ENCODE data around the gene CDK17. TPM values are rescaled to one million over a fixed set of nuclear protein-coding genes. Genes with fewer than 3 reads are reported as not detected.
"Not testable (repeated sequence)": the region's sequence is repeated elsewhere in the genome, so short reads cannot be mapped to it uniquely, and the experiment has no call there.

Gene CDK17
- total and polyA plus RNA-seq, 4 donors = 13.7 to 130 (median 29.1) TPM

DNA sequence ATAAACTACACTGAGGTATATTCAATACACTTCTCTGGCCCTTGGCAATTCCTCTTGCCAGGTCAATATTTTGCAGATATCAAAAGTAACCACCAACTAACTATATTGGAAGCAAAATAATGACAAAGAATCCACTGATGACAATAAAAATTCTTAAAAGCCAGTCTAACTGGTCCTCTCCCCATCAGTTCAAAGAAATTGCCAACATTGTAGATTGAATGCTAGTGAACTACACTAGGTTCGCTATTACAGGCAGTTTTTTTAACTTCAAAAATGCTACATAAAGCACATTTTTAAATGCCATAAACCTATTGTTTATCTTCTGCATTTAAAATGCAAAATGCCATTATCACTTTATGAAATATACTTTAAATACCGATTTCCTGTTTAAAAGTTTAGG, 4.0 kb downstream of the CDK17 start:
- ATAC-seq (ENCODE audit: insufficient read depth, low FRiP score) = no peak
- Histone ChIP-seq H3K27ac (ENCODE audit: low read depth in 1 of 2, low read length in 1 of 2) (no peak overlapping the region), H3K9ac (ENCODE audit: insufficient read depth in 1 of 2, low read length in 2 of 2) (no peak overlapping the region), H3K4me1 (ENCODE audit: control insufficient read depth in 5 of 5, insufficient read depth in 5 of 5, low read length in 5 of 5) (peaks cover 0 to 17% (median 8%) of the 10 kb centered on the region in 5 donors), H3K4me3 (no peak overlapping the region), H3K9me3 (ENCODE audit: control insufficient read depth in 4 of 4, insufficient read depth in 3 of 4, low read length in 3 of 4) (no peaks in the 10 kb centered on the region), H3K27me3 (ENCODE audit: control insufficient read depth in 3 of 3, insufficient read depth in 3 of 3, low read length in 2 of 3) (no peaks in the 10 kb centered on the region), H3K36me3 (ENCODE audit: control insufficient read depth in 4 of 4, insufficient read depth in 4 of 4, low read length in 4 of 4) (no peaks in the 10 kb centered on the region)
- no peak for DNase-seq
- TF ChIP-seq CTCF (IDR thresholded peaks at IDR 0.05; ENCODE audit: control extremely low read depth, extremely low read depth) = no peak
- 79 to 81% methylated on average over 2 of the region's 2 CpGs for WGBS, 2 donors

DNA sequence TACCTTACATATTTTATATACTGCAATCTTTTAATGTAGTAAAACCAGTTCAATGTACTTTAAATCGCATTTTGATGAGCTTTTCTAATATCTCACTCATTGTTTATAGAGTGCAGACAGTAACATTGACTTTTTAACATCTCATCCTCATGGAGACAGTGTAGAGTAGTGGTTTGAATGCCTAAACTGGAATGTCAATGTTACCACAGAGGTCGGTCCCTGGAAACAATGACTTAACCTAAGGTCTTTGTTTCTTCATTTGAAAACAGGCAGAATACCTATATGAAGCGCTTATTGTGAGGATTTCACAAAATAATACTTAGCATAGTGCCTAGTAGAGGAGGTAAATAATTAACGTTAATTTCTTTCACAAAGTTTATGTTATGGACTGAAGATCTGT, 5.0 kb downstream of the CDK17 start:
- Histone ChIP-seq H3K36me3 (ENCODE audit: control insufficient read depth in 4 of 4, insufficient read depth in 4 of 4, low read length in 4 of 4) (no peaks in the 10 kb centered on the region), H3K27me3 (ENCODE audit: control insufficient read depth in 3 of 3, insufficient read depth in 3 of 3, low read length in 2 of 3) (no peaks in the 10 kb centered on the region), H3K9me3 (ENCODE audit: control insufficient read depth in 4 of 4, insufficient read depth in 3 of 4, low read length in 3 of 4) (no peaks in the 10 kb centered on the region), H3K9ac (ENCODE audit: insufficient read depth in 1 of 2, low read length in 2 of 2) (no peak overlapping the region), H3K27ac (ENCODE audit: low read depth in 1 of 2, low read length in 1 of 2) (no peak overlapping the region), H3K4me1 (ENCODE audit: control insufficient read depth in 5 of 5, insufficient read depth in 5 of 5, low read length in 5 of 5) (peaks cover 0 to 17% (median 8%) of the 10 kb centered on the region in 5 donors), H3K4me3 (no peak overlapping the region)
- WGBS, 2 donors = 78 to 85% methylated on average over 4 of the region's 4 CpGs
- no peak for TF ChIP-seq CTCF (IDR thresholded peaks at IDR 0.05; ENCODE audit: control extremely low read depth, extremely low read depth)
- no peak for ATAC-seq (ENCODE audit: insufficient read depth, low FRiP score)
- DNase-seq = no peak

- H3K27ac ChIP-seq (ENCODE audit: low read depth in 1 of 2, low read length in 1 of 2); H3K36me3 ChIP-seq (ENCODE audit: control insufficient read depth in 4 of 4, insufficient read depth in 4 of 4, low read length in 4 of 4); ATAC-seq (ENCODE audit: insufficient read depth, low FRiP score); H3K27me3 ChIP-seq (ENCODE audit: control insufficient read depth in 3 of 3, insufficient read depth in 3 of 3, low read length in 2 of 3); H3K9me3 ChIP-seq (ENCODE audit: control insufficient read depth in 4 of 4, insufficient read depth in 3 of 4, low read length in 3 of 4); H3K9ac ChIP-seq (ENCODE audit: insufficient read depth in 1 of 2, low read length in 2 of 2); H3K4me3 ChIP-seq; DNase-seq: not testable (repeated sequence)
- 87 to 90% methylated on average over 5 of the region's 5 CpGs for WGBS, 2 donors
- H3K4me1 ChIP-seq (ENCODE audit: control insufficient read depth in 5 of 5, insufficient read depth in 5 of 5, low read length in 5 of 5) = peaks cover 0 to 12% (median 8%) of the 10 kb centered on the region in 5 donors
Measured at GRCh38 chr12:96393229-96393628, 7.0 kb downstream of the CDK17 start.

DNA sequence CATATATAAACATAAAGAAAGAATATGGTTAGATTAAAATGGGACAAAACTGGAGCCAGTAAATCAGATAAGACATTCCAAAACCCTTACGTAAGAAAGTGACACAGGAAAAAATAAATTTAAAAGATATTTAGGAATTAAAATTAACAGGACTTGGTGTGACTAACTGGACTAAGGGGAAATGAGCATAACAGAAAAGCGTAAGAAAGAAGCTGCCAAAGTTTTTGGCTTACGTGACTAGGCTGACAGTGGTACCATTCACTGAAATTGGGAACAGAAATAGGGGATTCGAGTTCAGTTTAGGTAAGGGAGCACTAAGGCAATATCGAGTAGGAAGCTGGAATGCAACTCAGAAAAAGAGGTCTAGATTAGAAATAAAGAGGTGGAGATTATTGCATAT, 7.8 kb downstream of the CDK17 start:
- no peak for ATAC-seq (ENCODE audit: insufficient read depth, low FRiP score)
- peak overlapping the region in 1 of 2 donors; percentile 53 for H3K27ac ChIP-seq (ENCODE audit: low read depth in 1 of 2, low read length in 1 of 2)
- H3K4me3 ChIP-seq = no peak overlapping the region
- no peaks in the 10 kb centered on the region for H3K27me3 ChIP-seq (ENCODE audit: control insufficient read depth in 3 of 3, insufficient read depth in 3 of 3, low read length in 2 of 3)
- peaks cover 0 to 11% (median 5%) of the 10 kb centered on the region in 5 donors for H3K4me1 ChIP-seq (ENCODE audit: control insufficient read depth in 5 of 5, insufficient read depth in 5 of 5, low read length in 5 of 5)
- no peak for TF ChIP-seq CTCF (IDR thresholded peaks at IDR 0.05; ENCODE audit: control extremely low read depth, extremely low read depth)
- H3K9me3 ChIP-seq (ENCODE audit: control insufficient read depth in 4 of 4, insufficient read depth in 3 of 4, low read length in 3 of 4) = no peaks in the 10 kb centered on the region
- 63 to 75% methylated on average over 5 of the region's 5 CpGs for WGBS, 2 donors
- DNase-seq = no peak
- H3K9ac ChIP-seq (ENCODE audit: insufficient read depth in 1 of 2, low read length in 2 of 2) = no peak overlapping the region
- no peaks in the 10 kb centered on the region for H3K36me3 ChIP-seq (ENCODE audit: control insufficient read depth in 4 of 4, insufficient read depth in 4 of 4, low read length in 4 of 4)

Data from lung (tissue), 12 donors.